GM18909 (cell line): ENCODE results near the gene TDRD10.

Source experiments
- ATAC-seq: cut with Tn5 transposase; IDR thresholded peaks from one replicate; pipeline ENCODE4 v1.9.1; 2021; ENCODE audit warnings: mild to moderate bottlenecking; ENCODE audit not compliant: unreplicated experiment, poor library complexity

Gene TDRD10

DNA sequence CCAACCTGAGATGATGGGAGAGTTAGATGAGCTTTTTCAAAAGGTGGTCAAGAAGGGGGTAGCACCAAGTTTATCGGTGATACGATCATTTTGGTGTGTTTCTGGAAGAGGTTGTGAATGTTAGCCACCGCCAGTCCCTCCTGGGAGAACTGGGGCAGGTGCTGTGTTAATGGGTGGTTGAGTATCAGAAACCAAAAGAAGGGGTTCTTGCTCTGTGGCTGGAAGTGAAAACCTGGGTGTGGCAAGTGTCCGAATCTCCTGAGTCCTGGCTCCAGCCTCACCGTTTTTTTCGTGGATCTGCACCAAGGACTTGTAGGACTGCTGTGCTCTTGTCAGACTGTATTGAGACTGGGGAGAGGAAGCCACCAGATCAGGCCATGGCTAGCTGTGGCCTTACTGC is 48.6 kb downstream of the TDRD10 start:
- ATAC-seq = no peak

DNA sequence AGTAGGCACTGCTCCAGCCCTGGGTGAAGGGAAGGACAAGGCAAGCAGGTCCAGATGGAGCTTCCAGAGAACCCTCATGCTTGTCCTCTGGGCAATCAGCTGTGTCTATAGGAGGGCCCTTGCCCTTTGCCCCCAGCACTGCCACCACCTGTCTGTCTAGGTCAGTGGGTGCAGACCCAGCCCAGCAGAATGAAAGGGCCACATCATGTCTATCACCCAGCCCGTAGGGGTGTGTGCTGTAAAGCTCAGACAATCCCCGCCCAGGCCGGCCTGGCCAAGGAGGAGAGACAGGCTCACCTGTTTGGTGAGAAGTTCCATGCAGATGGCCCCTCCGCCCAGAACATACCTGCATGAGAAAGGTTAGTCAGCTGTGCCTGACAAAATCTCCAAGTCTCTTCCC is 49.5 kb downstream of the TDRD10 start:
- no peak for ATAC-seq

DNA sequence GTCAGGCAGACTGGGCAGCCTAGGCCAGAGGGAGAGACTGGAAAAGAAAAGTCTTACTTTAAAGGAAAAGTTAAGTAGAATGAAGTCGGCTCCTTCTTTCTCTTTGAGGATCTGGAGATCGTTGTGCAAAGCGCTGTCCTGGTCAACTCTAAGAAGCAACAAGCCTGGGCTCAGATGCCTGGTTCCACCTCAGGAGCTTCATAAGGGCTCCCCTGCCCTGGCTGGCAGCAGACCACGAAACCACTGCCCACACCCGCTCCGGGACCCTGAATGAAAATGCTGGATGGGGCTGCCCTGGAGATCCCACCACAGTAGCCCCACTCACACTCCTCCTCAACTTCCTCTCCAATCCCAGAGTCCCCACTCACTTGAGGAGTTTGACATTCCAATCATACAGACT is 50.0 kb downstream of the TDRD10 start:
- no peak for ATAC-seq

DNA sequence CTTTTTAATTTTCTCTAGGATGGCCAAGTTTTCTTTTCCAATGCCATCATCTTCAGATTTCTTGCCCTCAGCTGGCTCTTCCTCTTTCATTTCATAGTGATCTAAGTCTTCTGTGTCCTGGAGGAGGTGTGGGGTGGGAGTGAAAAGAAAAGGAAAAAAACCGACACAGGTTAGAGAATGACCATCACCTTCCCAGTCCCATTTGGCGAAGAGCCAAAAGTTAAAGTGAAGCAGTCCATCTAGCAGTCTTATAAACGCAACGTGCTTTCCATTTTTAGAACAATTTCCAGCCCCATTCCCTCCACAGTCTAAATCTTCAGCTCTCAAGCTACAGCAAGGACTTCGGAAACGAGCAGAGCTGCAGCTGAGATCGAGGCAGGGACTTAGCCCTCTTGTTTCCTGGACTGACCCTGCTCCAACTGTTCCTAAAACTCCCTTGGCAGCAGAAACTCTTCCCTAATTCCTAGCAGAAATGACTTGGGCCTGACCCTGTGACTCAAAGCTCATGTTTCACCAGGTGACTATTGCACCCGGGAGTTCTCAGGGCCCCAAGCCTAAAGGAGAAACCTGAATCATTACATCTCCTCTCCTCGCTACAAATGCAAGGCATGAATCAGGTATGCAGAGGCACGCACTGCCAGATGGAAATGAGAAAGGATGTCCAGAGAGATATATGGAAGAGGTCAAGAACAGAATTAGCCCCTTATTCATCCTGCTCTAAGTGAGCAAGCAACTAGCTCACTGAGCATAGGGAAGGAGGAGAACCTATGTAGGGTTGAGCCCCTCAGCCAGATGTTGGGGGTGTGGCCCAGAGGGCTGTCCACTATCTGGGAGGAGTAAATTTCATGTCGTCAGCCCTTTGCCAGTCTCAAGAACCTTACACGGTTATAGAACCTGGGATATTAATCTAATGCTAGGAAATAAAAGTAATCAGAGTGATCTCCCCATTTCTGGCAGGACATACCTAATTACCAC is 51.3 kb downstream of the TDRD10 start:
- ATAC-seq = no peak

DNA sequence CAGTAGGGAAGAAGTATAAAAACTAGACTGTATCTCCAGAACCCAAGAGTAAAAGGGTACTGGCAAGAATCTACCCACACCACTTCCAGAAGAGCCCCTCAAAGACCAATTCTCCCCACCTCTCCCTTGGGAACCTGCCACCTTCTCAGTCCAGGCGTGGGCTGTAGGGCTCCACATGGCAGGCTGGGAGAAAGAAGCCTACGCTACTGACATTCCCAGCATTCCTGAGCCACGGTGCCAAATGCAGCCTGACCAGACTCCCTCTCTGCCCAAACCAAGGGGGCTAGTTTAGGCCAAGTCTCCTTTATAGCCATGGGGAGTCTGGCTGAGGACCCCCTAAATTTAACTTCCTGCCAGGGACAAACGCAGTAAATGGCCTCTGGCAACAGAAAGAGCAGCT is 54.4 kb downstream of the TDRD10 start:
- ATAC-seq = no peak

DNA sequence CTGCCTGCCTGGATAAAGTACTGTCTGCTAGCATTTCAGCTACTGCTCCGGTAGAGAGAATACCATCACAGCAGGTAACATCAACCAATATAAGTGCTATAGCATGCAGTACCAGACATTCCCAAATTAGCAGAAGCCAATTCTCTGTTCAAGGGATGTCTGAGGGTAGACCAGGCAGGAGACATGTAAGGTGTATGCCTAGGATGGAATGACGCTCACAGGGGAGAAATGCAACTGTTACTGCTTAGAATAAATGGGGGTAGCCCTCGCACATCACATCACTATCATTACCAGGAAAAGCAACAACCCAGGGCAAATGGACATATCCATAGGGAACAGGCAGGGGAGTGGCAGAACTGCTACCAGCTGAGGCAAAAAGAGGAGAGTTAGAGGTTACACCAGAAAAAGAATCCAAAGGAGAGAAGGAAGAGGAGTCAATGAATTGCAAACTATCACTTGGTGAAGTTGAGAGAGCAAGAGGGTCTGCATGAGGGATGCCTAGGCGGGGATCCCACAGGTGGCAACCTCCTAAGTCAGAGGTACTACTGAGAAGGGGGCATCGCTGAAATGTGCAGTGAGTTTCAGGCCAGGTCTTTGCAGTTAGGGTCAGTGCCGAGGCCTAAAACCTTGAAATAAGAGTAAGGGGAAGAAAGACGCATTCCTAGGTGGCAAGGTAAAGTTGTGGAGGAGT is 55.4 kb downstream of the TDRD10 start:
- no peak for ATAC-seq

DNA sequence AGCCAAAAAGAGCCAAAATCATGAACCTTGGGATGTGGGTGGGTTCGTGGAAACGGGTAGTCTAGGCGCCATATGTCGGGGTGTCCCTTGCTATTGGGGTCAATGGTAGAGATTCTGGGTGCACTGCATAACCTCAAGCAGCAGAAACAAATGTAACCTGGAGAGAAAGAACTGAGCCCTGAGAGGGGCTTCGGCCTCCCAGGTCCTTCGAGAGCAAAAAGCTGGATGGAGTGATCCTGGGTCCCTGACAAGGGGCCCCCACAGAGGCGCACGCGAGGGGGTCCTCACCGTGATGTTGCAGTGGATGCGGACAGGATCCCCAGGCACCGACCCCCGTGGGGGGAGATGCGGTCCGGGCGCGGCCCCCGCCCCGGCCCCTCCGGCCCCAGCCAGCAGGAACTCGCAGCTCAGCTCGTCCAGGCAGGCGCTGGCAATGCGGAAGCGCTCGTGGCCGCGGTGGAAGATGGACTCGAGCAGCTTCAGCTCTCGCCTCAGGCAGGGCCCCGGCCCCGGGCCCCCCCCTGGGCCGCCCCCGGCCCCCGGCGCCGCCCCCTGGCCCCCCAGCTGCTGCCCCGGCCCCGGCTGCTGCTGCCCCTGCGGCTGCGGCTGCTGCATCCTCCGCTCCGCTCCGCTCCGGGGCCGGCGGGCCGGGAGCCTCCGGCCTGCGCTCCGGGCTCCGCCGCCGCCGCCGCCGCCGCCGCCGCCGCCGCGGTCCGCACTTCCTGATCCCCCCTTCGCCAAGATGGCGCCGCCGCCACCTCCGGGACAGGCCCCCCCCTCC is 56.1 kb downstream of the TDRD10 start, which contains the start of gene UBE2Q1:
Gene UBE2Q1, minus strand, starts transcription at position 724 of the 781 bp plus-strand sequence. Its CDS starts 109 bp downstream, at position 615.
- ATAC-seq = peak; percentile 22

DNA sequence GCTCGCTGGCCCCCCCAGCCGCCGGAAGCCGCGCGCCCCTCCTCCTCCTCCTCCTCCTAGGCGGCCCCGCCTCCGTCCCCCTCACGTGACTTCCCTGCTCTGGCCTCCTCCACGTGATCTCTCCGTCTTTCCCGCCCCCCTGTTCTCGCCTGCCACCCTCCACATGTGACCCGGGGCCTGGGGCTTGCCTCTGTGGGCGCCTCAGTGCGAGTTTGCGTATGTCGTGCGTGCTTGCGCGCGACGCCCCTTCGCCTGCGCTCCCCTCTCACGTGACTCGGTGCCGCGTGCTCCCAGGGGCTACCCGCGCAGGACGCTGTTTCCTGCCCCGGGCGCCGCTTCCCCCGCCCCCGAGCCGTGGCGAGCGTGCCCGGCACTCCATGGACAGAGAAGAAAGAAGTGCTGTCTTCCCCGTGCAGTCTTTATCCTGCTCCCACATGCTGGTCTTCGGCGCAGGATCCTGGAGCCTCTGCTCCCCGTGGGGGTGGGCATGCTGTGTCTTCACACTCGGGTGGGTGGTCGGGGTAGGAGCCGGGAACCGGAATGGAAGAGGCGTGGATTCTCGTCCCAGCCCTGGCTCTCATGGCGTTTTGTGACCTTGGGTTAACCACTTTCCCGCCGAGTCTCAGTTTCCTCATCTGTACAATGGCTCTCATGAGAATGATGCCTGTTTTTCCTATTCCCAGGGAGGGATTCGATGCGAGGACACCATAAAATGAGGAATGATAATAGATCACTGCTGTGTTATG is 56.9 kb downstream of the TDRD10 start:
- ATAC-seq = peak; percentile 89

DNA sequence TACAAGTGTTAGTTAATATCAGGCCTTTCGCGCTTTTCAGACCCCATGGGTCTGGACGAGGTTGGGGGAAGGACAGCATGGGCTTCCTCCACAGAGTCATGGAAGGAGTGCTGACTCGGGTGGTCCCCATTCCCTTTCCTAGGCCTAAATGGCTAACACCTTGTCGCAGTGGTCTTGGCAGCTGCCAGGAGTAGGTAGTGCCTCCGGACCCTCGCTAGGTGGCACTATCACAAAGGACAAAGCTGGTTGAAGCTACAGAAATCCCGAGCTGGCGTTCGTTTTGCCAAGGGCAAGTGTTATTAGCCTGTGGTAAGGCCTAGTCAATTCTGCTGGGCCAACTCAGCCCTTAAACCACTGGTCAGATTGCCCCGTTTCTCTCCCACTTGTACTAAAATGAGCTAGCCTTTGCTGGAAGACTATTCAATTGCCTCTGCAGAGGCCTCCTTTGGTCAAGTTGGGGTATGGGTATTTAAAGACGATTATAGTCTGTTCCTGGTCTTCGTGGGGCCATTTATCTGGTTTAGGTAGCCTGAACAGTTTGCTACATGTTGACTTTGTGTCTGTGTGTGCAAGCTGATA is 57.5 kb downstream of the TDRD10 start:
- ATAC-seq = peak; percentile 47

DNA sequence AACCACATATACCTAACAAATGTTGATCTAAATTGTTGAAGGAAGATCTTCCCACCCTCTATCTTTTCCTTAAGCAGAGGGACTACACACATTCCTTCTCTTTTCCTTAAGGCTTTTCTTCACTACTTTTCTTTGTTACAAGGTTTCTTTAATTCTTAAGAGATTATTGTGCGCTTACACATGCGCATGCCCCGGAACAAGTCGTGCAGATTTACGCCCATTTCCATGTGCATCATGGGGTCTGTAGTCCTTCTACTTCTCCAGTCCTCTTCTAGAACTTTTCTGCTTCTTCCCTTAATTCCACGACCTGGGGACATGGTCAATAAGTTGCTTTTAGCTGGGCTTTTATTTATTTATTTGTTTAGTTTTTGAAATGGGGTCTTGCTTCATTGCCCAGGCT is 63.9 kb downstream of the TDRD10 start:
- ATAC-seq = no peak

DNA sequence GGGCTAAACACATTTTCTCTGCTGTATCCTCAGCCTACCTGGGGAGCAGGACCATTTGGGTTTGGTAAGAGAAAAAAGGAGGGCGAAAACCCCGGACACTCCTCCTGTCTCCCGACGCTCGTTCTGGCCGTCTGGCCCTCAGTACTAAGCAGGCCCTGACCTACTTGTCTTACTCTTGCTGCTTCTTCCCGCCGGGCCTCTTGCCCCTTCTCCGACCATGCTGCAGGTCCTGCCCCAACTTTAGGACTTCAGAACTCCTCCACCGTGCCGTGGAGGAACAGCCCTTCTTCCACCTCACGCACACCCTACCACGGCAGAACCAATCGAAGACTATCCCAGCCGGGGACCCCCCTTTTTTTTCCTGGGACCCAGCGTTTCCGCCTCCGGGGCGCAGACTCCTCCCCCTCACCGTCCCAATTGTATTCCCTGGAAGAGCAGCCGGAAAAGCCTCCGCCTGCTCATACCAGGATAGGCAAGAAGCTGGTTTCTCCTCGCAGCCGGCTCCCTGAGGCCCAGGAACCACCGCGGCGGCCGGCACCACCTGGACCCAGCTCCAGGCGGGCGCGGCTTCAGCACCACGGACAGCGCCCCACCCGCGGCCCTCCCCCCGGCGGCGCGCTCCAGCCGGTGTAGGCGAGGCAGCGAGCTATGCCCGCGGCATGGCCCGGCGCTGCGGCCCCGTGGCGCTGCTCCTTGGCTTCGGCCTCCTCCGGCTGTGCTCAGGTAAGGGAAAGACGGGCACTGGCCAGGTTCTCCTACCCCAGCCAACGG is 65.6 kb downstream of the TDRD10 start, which contains the start of gene CHRNB2:
Gene CHRNB2, plus strand, starts transcription at position 393 of the 771 bp plus-strand sequence. Its CDS starts 267 bp downstream, at position 660.
- ATAC-seq = no peak

DNA sequence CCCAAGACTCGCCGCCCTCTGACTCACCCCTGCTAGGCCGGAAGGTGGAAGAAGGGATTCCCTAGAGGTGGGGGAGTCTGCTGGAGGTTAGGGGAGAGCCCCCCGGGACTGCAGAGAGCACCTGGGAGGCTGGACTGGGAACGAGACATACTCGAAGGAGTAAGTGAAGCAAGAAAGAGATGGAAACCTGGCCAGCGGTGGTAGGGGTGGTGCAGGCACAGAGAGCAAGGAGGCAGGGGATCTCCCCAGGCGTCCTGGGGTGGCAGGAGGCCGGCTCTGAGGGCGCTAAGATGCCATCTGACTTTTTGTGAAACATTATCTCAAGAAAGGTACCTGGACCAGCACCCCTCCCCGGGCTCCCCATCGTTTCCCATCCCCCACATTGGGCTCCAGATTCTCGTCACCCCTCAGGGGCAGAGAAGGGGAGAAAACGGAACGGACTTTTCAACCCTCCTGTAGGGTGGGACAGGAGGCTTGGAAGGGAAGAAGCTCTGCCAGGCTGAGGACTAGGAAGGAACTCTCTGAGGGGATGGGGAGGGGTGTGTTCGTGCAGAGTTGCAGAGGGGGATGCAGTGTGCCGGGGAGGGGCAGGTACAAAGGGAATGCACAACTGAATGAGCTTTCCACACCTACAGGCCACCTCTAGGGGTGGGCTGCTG is 66.3 kb downstream of the TDRD10 start:
- no peak for ATAC-seq

DNA sequence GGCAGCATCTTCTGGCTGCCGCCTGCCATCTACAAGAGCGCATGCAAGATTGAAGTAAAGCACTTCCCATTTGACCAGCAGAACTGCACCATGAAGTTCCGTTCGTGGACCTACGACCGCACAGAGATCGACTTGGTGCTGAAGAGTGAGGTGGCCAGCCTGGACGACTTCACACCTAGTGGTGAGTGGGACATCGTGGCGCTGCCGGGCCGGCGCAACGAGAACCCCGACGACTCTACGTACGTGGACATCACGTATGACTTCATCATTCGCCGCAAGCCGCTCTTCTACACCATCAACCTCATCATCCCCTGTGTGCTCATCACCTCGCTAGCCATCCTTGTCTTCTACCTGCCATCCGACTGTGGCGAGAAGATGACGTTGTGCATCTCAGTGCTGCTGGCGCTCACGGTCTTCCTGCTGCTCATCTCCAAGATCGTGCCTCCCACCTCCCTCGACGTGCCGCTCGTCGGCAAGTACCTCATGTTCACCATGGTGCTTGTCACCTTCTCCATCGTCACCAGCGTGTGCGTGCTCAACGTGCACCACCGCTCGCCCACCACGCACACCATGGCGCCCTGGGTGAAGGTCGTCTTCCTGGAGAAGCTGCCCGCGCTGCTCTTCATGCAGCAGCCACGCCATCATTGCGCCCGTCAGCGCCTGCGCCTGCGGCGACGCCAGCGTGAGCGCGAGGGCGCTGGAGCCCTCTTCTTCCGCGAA is 69.4 kb downstream of the TDRD10 start:
- ATAC-seq = no peak

DNA sequence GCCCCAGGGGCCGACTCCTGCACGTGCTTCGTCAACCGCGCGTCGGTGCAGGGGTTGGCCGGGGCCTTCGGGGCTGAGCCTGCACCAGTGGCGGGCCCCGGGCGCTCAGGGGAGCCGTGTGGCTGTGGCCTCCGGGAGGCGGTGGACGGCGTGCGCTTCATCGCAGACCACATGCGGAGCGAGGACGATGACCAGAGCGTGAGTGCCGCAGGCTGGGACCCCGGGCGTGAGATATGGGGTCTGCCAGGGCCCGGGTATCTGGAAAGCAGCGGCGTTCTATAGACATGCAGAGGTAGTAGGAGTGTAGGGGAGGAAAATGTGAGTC is 69.9 kb downstream of the TDRD10 start:
- ATAC-seq = no peak

DNA sequence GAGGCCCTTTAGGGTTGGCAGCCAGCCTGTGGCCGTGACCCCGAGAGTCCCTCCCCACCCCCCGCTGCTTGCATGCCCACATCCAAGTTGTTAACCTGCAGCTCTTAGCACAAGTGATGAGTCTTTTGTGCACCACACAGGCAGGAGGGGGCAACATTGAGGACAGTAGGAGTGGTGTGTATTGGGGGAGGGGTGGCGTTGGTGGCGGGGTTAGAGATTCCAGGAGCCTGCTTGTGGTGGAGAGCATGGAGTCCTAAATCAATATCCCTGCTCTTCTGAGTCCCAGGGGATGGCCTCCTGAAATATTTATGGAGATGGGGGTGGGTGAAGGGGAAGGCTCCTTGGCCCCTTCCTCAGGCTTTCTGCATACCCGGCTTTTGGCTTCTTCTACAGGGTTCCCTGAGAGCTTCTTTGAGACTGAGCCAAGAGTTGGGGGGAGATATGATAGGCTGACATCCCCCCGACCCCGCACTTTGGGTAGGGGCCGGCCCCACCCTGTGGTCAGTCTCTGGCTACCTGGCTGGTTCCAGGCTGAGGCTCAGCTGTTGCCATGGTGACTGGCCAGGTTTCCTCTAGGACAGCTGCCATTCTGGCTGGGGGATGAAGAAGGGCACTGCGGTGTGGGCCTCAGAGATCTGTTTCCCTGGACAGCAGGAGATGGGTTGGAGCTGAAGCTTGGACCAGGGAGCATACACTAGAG is 70.6 kb downstream of the TDRD10 start:
- no peak for ATAC-seq

DNA sequence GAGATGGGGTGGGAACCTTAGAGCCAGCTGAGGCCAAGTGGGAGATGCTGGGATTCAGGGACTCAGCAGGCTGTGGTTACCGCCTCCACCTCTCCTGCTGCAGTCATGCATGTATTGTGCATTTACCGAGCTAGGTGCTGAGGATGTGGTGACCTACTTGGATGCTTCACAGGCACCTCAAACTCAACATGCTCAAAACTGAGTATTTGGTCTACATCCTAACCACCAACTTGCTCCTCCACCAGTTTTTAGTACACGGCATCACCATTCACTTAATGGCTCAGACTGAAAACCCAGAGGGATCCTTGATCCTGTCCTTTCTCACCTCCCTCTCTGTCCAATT is 71.1 kb downstream of the TDRD10 start:
- no peak for ATAC-seq

DNA sequence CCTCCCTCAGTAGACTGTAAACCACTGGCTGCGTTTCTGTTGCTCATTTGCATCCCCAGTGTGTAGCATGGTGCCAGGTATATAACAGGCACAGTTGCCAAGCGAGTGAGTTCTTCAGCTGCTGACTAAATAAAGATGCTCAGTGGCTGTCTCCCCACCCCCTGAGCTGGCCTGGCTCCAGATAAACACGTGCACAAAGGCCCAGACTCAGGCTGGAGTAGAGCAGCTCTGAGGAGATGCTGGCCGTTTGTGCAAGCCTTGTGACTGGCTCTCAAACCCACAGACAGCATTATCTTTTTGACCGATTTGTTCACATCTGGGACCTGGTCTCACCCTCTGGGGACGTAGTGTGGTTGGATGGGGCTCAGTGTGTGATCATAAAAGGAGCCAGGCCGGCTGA is 72.7 kb downstream of the TDRD10 start:
- no peak for ATAC-seq
